OCI-LY3 (cell line): ENCODE measurements around the gene UGT1A10.

Experiments used
- H2AFZ ChIP-seq: fragments of 200-600, 300-600 bp; shearing (Covaris generic); 2 replicates; pipeline ENCODE4 v1.6.0; 2014; ENCODE audit warnings: antibody characterized with exemption, low read depth, low read length
- H3K27ac ChIP-seq: fragments of 200-600, 300-600 bp; sonication (generic); 2 replicates; pipeline ENCODE4 v1.5.1; 2014; ENCODE audit warnings: mild to moderate bottlenecking, low read length, moderate library complexity, mixed read lengths
- H3K27me3 ChIP-seq: fragments of 200-600, 300-600 bp; sonication (generic); 2 replicates; pipeline ENCODE4 v1.6.1; 2014; ENCODE audit warnings: low read depth, low read length, mixed read lengths
- H3K36me3 ChIP-seq: fragments of 200-600, 300-600 bp; sonication (generic); replicated peaks from 2 replicates; pipeline ENCODE3; 2014; ENCODE audit warnings: low read depth, low read length, mixed read lengths
- H3K4me1 ChIP-seq: fragments of 300-600, 200-600 bp; sonication (generic); 2 replicates; pipeline ENCODE4 v1.6.1; 2014; ENCODE audit warnings: low read length, mixed read lengths
- H3K4me2 ChIP-seq: fragments of 200-600, 300-600 bp; sonication (generic); 2 replicates; pipeline ENCODE4 v1.6.1; 2014; ENCODE audit warnings: low read length, mixed read lengths
- H3K4me3 ChIP-seq: fragments of 300-600, 200-600 bp; sonication (generic); 2 replicates; pipeline ENCODE4 v1.5.1; 2014; ENCODE audit warnings: antibody characterized with exemption, mild to moderate bottlenecking, low read length, moderate library complexity
- H3K79me2 ChIP-seq: fragments of 300-600, 200-600 bp; shearing (Covaris generic); 2 replicates; pipeline ENCODE4 v1.6.1; 2014; ENCODE audit warnings: mild to moderate bottlenecking, low read length, mixed read lengths
- H3K9ac ChIP-seq: fragments of 300-600, 200-600 bp; shearing (Covaris generic); 2 replicates; pipeline ENCODE4 v1.6.0; 2014; ENCODE audit warnings: mild to moderate bottlenecking, low read length, moderate library complexity
- H3K9me3 ChIP-seq: fragments of 200-600, 300-600 bp; shearing (Covaris generic); 2 replicates; pipeline ENCODE4 v1.6.1; 2014; ENCODE audit warnings: low read length, mixed read lengths; ENCODE audit not compliant: insufficient read depth
- H4K20me1 ChIP-seq: fragments of 200-600, 300-600 bp; sonication (generic); 2 replicates; pipeline ENCODE4 v1.6.1; 2016; ENCODE audit warnings: low read length, mixed read lengths; ENCODE audit not compliant: insufficient read depth
- CTCF ChIP-seq: fragments of 200-600, 300-600 bp; sonication (generic); IDR thresholded peaks from 2 replicates; pipeline ENCODE4 v1.5.1; 2014; ENCODE audit warnings: antibody characterized with exemption, low read length, low read depth
- EZH2phosphoT487 ChIP-seq: fragments of 200-600 bp; shearing (Covaris generic); IDR thresholded peaks from 2 replicates; pipeline ENCODE4 v1.6.1; 2018; ENCODE audit warnings: antibody characterized with exemption, mixed run types, low read depth

UGT1A10 gene

GRCh38 chr2:233795735-233796171, 159.5 kb downstream of the UGT1A10 start:
- Histone ChIP-seq H3K4me2 (no peak overlapping the region), H3K4me1 (no peaks in the 10 kb centered on the region), H3K9ac (no peak overlapping the region), H3K9me3 (no peaks in the 10 kb centered on the region), H3K27me3 (no peaks in the 10 kb centered on the region), H3K27ac (no peak overlapping the region), H3K79me2 (no peaks in the 10 kb centered on the region), H3K4me3 (no peak overlapping the region), H4K20me1 (no peaks in the 10 kb centered on the region), H2AFZ (no peak overlapping the region), H3K36me3 (no peaks in the 10 kb centered on the region)
- TF ChIP-seq EZH2phosphoT487 (no peak), CTCF (no peak)

- Histone ChIP-seq H3K79me2 (no peaks in the 10 kb centered on the region), H3K4me2 (no peak overlapping the region), H3K36me3 (no peaks in the 10 kb centered on the region), H3K27ac (no peak overlapping the region), H2AFZ (no peak overlapping the region), H3K4me1 (no peaks in the 10 kb centered on the region), H3K4me3 (no peak overlapping the region), H3K9me3 (no peaks in the 10 kb centered on the region), H3K27me3 (no peaks in the 10 kb centered on the region), H4K20me1 (no peaks in the 10 kb centered on the region), H3K9ac (no peak overlapping the region)
- no peak for TF ChIP-seq CTCF
- TF ChIP-seq EZH2phosphoT487: no peak
Measured at GRCh38 chr2:233796254-233796653, 160.0 kb downstream of the UGT1A10 start.

GRCh38 chr2:233798335-233799086, 162.3 kb downstream of the UGT1A10 start:
- H3K4me3 ChIP-seq: no peak overlapping the region
- no peaks in the 10 kb centered on the region for H3K9me3 ChIP-seq
- TF ChIP-seq EZH2phosphoT487 (no peak), CTCF (no peak)
- no peaks in the 10 kb centered on the region for H4K20me1 ChIP-seq
- no peak overlapping the region for H3K9ac ChIP-seq
- no peaks in the 10 kb centered on the region for H3K36me3 ChIP-seq
- H3K27ac ChIP-seq: no peak overlapping the region
- no peak overlapping the region for H2AFZ ChIP-seq
- no peak overlapping the region for H3K4me2 ChIP-seq
- H3K4me1 ChIP-seq: no peaks in the 10 kb centered on the region
- no peaks in the 10 kb centered on the region for H3K27me3 ChIP-seq
- H3K79me2 ChIP-seq: no peaks in the 10 kb centered on the region

- Histone ChIP-seq H3K27ac (no peak overlapping the region), H3K79me2 (no peaks in the 10 kb centered on the region), H3K4me2 (no peak overlapping the region), H3K4me3 (no peak overlapping the region), H3K9ac (no peak overlapping the region), H3K4me1 (no peaks in the 10 kb centered on the region), H4K20me1 (no peaks in the 10 kb centered on the region), H3K36me3 (no peaks in the 10 kb centered on the region), H3K27me3 (no peaks in the 10 kb centered on the region), H3K9me3 (no peaks in the 10 kb centered on the region), H2AFZ (no peak overlapping the region)
- TF ChIP-seq EZH2phosphoT487 (no peak), CTCF (no peak)
Measured at GRCh38 chr2:233799087-233799665, 162.9 kb downstream of the UGT1A10 start.
